CD4-positive, alpha-beta T cell treated with Interleukin-6 for 4 hours (primary cell): ENCODE results near the gene DZIP3.

Experiments
- DNase-seq: peaks from one replicate; pipeline ENCODE4 v3.0.0-alpha.2; 2020; ENCODE audit warnings: mixed read lengths

Gene DZIP3

DNA sequence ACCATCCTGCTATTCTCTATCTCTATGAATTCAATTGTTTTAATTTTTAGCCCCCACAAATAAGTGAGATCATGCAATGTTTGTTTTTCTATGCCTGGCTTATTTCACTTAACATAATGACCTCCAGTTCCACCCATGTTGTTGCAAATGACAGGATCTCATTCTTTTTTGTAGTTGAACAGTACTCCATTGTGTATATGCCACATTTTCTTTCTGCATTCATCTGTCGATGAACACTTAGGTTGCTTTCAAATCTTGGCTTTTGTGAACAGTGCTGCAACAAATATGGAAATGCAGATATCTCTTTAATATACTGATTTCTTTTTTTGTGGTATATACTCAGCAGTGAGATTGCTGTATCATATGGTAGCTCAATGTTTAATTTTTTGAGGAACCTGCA lies 108.9 kb downstream of the DZIP3 start:
- no peak for DNase-seq

GRCh38 chr3:108705045-108705444 lies 115.5 kb downstream of the DZIP3 start:
- DNase-seq, result no peak

DNA sequence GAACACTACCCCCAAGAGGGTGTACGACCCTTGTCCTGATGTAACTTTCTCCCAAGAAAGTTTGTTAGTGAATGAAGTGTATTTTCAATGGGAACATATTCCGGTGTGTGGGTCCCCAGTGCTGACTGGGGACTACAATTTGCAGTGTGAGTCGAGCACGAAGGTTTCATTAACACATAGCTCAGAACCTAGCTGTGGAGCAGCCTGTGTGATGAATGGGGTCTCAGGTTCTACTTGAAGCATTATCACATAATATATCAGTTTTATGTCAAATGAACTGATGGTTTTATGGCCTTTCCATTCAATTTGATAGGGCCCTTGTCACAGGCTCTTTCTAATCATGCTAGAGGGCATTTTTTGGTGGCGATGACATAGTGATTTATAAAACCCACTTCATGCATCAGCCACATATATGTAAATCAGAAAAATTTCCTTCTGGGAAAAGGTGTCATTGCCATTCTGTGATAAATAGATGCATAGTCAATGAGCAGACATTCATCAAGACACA lies 123.5 kb downstream of the DZIP3 start:
- no peak for DNase-seq

DNA sequence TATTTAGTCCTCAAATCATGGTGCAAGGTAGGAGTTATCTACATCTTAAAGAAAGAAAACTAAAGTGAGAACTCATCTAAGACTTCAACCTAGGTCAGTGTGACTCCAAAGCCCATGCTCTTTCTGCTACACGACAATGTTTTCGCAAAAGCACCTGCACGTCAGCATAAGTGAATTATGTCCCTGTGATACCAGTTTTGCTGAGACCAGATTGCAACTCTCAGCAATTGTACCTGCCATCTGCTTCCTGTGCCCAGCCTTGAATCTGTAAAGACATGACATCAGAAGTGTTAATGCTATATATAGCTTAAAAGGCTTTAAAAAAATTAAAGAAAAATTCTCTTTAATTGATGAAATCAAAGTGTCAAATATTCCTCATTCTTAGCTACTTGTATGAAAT lies 124.3 kb downstream of the DZIP3 start:
- no peak for DNase-seq

GRCh38 chr3:108718454-108718853 lies 128.9 kb downstream of the DZIP3 start:
- no peak for DNase-seq

DNA sequence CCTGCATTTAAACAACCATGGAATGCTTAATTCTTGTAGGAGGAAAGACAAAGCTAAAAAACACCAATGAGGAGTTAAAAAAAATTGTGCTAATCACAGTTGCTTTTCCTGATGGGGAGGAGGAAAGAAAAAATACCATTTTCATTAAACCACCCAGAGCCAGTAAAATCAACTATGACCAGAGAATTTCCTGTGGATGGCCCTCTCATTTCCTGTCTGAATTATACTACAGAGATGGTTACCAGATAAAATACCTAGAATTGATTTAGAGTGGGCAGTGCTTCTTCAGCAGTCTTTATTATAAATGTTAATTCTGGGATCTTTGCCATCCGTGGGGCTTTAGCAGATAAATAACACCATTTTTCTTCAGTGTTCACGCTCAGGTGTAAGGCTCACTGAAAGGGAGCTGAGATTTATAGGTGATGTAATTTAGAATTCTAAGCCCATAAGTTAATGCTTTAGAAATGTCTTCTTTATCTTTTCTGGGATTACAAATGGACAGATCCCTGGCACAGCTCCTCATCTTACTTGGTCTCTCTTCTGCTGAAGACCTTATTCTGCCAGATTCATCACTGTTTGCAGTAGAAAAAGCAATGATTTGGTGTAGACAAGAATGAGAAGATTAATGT lies 129.8 kb downstream of the DZIP3 start:
- DNase-seq, result no peak

GRCh38 chr3:108722724-108723123 lies 133.2 kb downstream of the DZIP3 start:
- DNase-seq, result no peak

- DNase-seq, result no peak
Observed at GRCh38 chr3:108724101-108724500, 134.6 kb downstream of the DZIP3 start.

DNA sequence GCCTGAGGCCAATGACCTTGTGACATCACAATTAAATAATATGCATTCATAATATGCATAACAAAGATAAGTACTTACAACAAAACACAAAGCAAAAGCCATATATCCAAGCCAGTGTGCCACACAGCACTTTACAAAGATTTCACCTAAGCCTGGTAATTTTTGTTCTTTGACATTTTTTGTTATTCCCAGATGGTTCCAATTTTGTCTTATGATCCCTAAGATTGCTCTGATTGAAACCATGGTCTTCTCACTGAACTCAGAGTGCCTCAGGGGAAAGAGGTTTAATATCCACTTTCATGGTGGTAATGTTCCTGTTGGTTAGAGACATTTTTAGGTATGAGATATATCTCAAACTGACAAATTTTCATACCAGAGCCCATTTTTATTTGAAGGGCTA lies 138.6 kb downstream of the DZIP3 start:
- DNase-seq, result no peak

DNA sequence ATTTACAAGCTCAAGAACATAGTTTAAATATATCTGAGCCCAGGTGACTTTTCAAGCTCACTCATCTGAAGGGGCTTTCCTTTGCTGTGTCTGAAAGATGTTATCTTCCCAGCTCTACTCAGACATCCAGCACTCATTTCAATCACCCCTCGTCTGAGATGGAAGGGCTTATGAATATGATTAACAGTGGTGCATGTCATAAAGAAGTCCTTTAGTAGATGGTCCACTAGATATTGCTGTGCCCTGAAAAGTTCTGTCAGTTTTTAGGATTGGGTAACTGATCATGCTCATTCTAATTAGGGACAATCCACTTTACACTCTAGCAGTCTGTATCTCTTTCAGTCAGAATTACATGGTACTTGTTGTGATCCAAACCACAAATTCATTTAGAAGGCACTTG lies 139.4 kb downstream of the DZIP3 start:
- no peak for DNase-seq

GRCh38 chr3:108736821-108737220 lies 147.3 kb downstream of the DZIP3 start:
- no peak for DNase-seq

DNA sequence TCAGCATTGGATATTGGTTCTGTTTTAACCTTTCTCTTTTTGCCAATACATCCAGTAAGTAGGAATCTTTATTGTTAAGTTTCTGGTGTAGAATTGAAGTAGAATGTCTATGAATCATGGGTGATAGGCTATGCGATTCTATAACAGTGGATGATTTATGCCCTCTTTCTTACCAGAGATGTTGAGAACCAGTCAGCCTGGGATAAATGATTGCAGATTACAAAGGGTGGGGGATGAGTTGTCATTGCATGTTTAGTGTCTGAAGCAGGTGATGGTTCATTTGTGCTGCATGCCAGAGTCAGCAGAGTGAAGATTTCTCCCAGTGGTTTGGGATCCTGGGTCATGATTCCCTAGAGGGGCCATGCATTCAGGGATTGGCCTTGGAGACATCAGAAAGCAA lies 153.4 kb downstream of the DZIP3 start:
- DNase-seq, result no peak
